SU-DHL-6 (cell line): ENCODE results near the gene PCBP2.

ENCODE experiments used
- H2AFZ ChIP-seq: fragments of 200-600 bp; sonication (generic); 2 replicates; pipeline ENCODE4 v1.6.1; 2014; ENCODE audit warnings: low read depth, mild to moderate bottlenecking, moderate library complexity, mixed read lengths, antibody characterized with exemption, low read length; ENCODE audit not compliant: severe bottlenecking
- H3F3A ChIP-seq: fragments of 200-600 bp; shearing (Covaris generic); 2 replicates; pipeline ENCODE4 v1.6.0; 2016; ENCODE audit warnings: antibody characterized with exemption, mild to moderate bottlenecking; ENCODE audit not compliant: insufficient read depth
- H3K27ac ChIP-seq: fragments of 200-600 bp; sonication (generic); 2 replicates; pipeline ENCODE4 v1.5.1; 2016; ENCODE audit warnings: low read depth, mild to moderate bottlenecking, low read length, moderate library complexity, mixed read lengths
- H3K27me3 ChIP-seq: fragments of 200-600 bp; sonication (generic), shearing (Covaris generic); 2 replicates; pipeline ENCODE4 v1.6.0; 2014; ENCODE audit warnings: mild to moderate bottlenecking, low read length
- H3K36me3 ChIP-seq: fragments of 200-600 bp; sonication (generic); 2 replicates; pipeline ENCODE4 v1.6.1; 2014; ENCODE audit warnings: mild to moderate bottlenecking, low read length, mixed read lengths
- H3K4me2 ChIP-seq: fragments of 300-600, 200-600 bp; shearing (Covaris generic), sonication (generic); 2 replicates; pipeline ENCODE4 v1.6.0; 2014; ENCODE audit warnings: low read length, low read depth, mild to moderate bottlenecking; ENCODE audit not compliant: poor library complexity, severe bottlenecking
- H3K4me3 ChIP-seq: fragments of 200-600 bp; sonication (generic); 2 replicates; pipeline ENCODE4 v1.5.1; 2014; ENCODE audit warnings: antibody characterized with exemption, low read length, mild to moderate bottlenecking, mixed read lengths; ENCODE audit not compliant: insufficient read depth, poor library complexity, severe bottlenecking
- H3K79me2 ChIP-seq: fragments of 200-600 bp; sonication (generic); 2 replicates; pipeline ENCODE4 v1.6.1; 2014; ENCODE audit warnings: mild to moderate bottlenecking, low read length, moderate library complexity; ENCODE audit not compliant: insufficient read depth
- H3K9ac ChIP-seq: fragments of 200-600 bp; sonication (generic); 2 replicates; pipeline ENCODE4 v1.7.0; 2014; ENCODE audit warnings: mild to moderate bottlenecking, low read length
- H3K9me2 ChIP-seq: fragments of 200-600 bp; sonication (generic); replicated peaks from 2 replicates; pipeline ENCODE4 v1.6.1; 2014; ENCODE audit warnings: low read length; ENCODE audit not compliant: insufficient read depth
- H3K9me3 ChIP-seq: fragments of 200-600 bp; sonication (generic); 2 replicates; pipeline ENCODE4 v1.6.1; 2014; ENCODE audit warnings: low read length, mixed read lengths; ENCODE audit not compliant: insufficient read depth
- H4K20me1 ChIP-seq: fragments of 200-600 bp; sonication (generic); 2 replicates; pipeline ENCODE4 v1.6.1; 2014; ENCODE audit warnings: low read depth, mild to moderate bottlenecking, antibody characterized with exemption, low read length, moderate library complexity, mixed read lengths
- EZH2phosphoT487 ChIP-seq: fragments of 200-600 bp; sonication (generic), shearing (Covaris generic); conservative IDR thresholded peaks from 2 replicates; pipeline ENCODE4 v1.6.1; 2018; ENCODE audit warnings: mild to moderate bottlenecking, antibody characterized with exemption, low read length, moderate library complexity, mixed read lengths
- TF ChIP-seq, protein P1 (sequence below): fragments of 200-600 bp; sonication (generic); IDR thresholded peaks from one replicate; pipeline ENCODE4 v1.5.1; 2017; ENCODE audit warnings: antibody characterized with exemption, mild to moderate bottlenecking, low read length, moderate library complexity; ENCODE audit not compliant: insufficient read depth, poor library complexity, severe bottlenecking

PCBP2 gene

DNA sequence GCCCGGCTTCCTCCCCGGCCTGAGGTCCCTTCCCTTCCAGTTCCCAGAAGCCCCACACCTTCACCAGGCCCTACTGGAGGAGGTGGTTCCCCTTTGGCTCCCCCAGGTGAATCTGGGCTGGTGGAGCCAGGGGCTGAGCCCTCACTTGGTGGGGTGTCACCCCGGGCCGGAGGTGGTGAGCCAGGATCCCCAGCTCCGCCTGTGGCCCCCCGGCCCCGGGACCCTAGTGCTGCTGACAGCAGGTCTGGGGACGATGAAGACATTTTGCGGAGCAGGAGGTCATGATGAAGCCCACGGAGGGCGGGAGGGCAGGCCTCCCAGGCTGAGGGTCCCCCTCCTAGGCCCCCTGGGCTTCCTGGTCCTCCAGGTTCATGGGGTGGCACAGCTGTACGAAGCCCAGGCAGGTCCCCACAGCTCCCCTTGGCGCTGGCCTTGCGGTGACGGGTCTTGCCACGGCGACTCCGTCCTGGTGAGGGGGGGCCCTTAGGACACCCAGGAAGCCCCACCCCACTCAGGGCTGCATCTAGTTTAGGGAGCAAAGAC lies 30.8 kb downstream of the PCBP2 start:
- no peak overlapping the region for H3K27ac ChIP-seq
- 0 out of 2 replicates have a peak, but pooled peaks cover 16% of the 10 kb centered on the region for H4K20me1 ChIP-seq

DNA sequence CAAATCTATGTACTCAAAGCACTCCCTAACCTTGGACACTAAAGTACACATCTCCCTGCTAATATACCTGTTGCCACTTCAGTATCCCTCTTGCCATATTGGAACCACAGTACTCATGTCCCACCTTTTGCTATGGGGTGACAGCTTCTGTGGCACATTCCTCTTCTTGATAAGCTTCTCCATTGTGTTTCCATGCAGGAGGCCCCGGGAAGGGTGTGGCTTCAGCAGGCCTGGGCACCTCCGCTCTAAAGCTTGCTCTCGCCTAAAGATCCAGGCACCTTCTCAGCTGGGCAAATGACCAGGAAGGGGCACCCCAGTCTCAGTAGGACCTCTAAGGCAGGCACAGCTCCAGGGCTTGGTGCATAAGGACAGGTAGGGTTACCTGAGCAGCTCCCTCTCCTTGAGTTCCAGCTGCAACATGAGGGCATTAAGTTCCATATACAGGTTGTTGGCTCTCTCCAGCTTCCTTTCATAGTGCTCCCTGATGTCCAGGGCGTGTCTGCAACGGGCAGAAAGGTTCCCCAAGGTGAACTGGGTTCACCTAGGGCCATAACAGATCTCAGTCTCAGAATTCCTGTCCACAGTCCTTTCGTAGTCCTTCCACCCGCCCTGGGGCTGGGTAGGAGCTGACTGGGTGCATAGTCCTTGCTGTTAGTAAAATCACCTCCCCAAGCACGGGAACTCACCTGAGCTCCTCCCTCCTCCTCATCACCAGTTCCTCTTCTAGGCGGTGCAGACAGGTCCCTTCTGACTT lies 31.5 kb downstream of the PCBP2 start:
- Histone ChIP-seq H3K4me3 (no peak overlapping the region), H4K20me1 (0 out of 2 replicates have a peak, but pooled peaks cover 12% of the 10 kb centered on the region), H3K9me2 (no peaks in the 10 kb centered on the region), H3K4me2 (no peak overlapping the region), H2AFZ (no peak overlapping the region), H3K79me2 (no peaks in the 10 kb centered on the region), H3K27me3 (no peaks in the 10 kb centered on the region), H3K36me3 (peaks cover 20% of the 10 kb centered on the region), H3K27ac (no peak overlapping the region), H3K9ac (no peak overlapping the region), H3F3A (peaks cover 52% of the 10 kb centered on the region), H3K9me3 (no peaks in the 10 kb centered on the region)
- no peak for TF ChIP-seq EZH2phosphoT487
- TF ChIP-seq, protein P1, sequence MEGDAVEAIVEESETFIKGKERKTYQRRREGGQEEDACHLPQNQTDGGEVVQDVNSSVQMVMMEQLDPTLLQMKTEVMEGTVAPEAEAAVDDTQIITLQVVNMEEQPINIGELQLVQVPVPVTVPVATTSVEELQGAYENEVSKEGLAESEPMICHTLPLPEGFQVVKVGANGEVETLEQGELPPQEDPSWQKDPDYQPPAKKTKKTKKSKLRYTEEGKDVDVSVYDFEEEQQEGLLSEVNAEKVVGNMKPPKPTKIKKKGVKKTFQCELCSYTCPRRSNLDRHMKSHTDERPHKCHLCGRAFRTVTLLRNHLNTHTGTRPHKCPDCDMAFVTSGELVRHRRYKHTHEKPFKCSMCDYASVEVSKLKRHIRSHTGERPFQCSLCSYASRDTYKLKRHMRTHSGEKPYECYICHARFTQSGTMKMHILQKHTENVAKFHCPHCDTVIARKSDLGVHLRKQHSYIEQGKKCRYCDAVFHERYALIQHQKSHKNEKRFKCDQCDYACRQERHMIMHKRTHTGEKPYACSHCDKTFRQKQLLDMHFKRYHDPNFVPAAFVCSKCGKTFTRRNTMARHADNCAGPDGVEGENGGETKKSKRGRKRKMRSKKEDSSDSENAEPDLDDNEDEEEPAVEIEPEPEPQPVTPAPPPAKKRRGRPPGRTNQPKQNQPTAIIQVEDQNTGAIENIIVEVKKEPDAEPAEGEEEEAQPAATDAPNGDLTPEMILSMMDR: no peak

More for the DNA sequence above, 30.8 kb downstream of the PCBP2 start:
- Histone ChIP-seq H3K9me3 (no peaks in the 10 kb centered on the region), H2AFZ (no peak overlapping the region), H3K4me2 (no peak overlapping the region), H3K9me2 (no peaks in the 10 kb centered on the region), H3K79me2 (no peaks in the 10 kb centered on the region), H3K9ac (no peak overlapping the region), H3K4me3 (no peak overlapping the region), H3F3A (peaks cover 57% of the 10 kb centered on the region), H3K36me3 (peaks cover 23% of the 10 kb centered on the region), H3K27me3 (no peaks in the 10 kb centered on the region)
- TF ChIP-seq, protein P1: no peak
- TF ChIP-seq EZH2phosphoT487: no peak

DNA sequence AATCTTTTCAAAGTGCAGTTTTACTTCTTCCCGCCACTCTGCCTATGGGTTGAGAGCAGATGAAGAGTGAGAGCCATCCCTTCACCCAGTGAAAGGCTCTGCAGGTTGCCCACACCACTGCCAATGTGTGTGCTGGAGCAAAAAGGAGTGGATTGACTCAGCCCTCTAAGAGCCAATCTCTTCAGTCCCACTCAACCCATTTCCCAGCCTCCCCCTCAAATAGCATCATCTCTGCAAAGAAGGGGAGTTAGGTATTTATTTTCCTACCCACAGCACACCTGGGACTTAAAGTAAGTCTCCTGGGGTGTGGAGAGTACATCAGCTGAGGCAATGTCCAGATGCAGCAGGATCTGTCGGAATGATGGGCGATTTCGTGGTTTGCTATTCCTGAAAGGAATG lies 32.1 kb downstream of the PCBP2 start:
- H3F3A ChIP-seq: peaks cover 48% of the 10 kb centered on the region
- H3K79me2 ChIP-seq: no peaks in the 10 kb centered on the region
- no peak overlapping the region for H3K9ac ChIP-seq
- H3K36me3 ChIP-seq: peaks cover 14% of the 10 kb centered on the region
- H2AFZ ChIP-seq: no peak overlapping the region
- H4K20me1 ChIP-seq: 0 out of 2 replicates have a peak, but pooled peaks cover 10% of the 10 kb centered on the region
- H3K27me3 ChIP-seq: no peaks in the 10 kb centered on the region
- H3K27ac ChIP-seq: no peak overlapping the region
- no peak overlapping the region for H3K4me3 ChIP-seq
- H3K4me2 ChIP-seq: no peak overlapping the region
- TF ChIP-seq EZH2phosphoT487: no peak
- no peaks in the 10 kb centered on the region for H3K9me2 ChIP-seq
- no peaks in the 10 kb centered on the region for H3K9me3 ChIP-seq
